NCI-H146 treated with DMSO at 0.1 percent for 48 hours (cell line): Measurements from ENCODE around the gene C1orf174.

Experiments used
- DNase-seq: peaks from one replicate; lab custom pipeline; 2025; ENCODE audit not compliant: unreplicated experiment; lab: John Stamatoyannopoulos, UW

C1orf174 gene

DNA sequence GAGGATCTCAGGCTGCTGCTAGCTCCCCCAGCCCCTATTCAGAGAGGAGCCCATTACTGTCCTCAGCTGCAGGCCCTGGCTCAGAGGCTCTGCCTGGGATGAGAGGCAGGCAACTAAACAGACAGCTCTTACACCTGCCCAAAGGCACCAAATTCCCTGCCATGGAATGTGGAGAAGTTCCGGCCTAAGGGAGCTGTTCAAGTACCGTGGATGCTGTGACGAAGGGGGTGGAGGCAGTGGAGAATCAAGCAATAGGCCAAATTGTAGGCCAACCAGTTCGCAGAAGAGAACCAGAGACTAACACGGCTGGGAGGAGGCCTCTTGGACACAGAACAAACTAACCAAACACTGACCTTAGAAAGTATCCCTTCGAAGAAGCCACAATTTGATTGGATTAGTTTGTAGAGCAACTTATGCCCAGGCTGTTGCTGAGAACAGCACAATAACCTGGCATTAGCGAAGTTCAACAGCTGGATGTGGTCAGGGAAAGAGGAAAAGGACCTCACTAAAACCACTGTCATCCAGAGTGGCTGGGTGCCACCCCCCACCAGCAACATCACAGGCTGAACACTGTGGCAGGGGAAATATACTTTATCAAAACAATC is 3.6 kb downstream of the C1orf174 start:
- no peak for DNase-seq

DNA sequence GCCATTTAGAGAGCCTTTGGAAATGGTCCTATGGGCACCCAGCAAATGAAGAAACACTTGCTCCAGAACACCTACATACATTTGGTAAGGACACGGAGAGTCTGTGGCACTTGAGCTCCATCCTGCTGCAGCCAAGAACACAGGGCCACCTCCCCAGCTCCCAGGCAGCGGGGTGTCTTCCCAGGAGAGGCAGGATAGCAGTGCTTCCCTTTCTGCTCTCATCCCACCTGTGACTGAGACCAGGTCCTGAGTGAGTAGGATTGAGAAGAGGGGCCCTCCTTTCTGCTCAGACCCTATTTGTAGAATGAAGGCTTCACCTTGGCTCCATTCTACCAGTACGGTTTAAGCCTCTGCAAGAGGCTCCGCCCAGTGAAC is 4.1 kb downstream of the C1orf174 start:
- DNase-seq: no peak

DNA sequence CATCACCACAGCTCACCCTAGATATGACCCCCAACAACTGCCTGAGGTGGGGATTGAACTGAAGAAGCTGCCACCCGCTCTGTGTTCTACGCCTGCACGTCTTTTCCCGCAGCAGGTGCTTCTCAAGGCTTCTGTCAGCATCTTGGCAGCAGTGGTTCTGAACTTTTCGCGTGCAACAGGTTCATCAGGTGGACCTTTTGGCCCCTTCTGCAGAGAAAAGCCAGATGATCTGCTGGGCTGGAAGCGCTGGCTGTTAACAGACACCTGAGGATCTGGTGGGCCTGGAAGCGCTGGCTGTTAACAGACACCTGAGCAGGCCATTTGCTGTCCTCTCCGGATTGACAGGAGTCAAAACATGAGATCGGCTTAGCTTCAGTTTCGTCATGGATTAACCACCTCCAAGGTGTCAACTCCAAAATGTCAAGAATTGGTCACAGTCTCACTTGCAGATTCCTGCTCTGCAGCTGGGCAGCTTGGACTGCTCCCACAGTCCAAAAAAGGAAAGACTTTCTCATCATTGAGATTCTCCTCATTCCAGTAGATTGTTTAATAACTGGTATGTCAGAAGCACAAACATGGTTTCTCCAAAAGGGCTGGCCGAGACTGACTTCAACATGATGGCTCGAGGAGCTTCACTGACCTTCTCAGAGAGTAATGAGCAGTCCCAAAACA is 4.7 kb downstream of the C1orf174 start:
- DNase-seq: no peak

DNA sequence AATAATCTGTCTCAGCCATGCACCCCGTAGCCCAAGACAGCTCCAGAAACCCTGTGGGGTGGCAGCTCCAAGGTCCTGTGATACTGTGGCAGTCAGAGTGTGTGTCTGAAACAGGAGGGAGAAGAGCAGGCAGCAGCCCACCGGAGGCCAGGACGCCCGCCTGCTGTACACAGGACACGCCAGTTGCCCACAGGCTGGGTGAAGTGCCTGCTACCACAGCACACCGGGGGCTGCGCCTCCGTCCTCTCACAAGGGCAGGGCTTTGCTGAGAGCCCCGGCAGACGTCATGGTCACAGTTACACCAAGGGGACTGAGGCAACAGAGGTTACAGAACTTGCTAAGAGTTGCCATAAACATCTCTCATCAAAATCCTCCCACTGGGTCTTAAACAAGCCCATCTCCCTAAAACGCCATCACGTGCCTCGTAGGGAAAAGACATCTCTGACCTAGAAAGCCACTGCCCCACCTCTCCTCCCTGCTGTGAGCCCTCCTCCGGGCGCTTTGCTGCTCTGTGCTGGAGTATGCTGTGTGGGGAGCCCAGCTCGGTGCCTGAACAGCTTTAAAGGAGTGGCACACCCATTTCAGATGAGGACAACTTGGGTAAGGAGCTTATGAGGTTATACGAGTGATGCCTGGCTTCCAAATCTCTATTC is 5.3 kb downstream of the C1orf174 start:
- no peak for DNase-seq

DNA sequence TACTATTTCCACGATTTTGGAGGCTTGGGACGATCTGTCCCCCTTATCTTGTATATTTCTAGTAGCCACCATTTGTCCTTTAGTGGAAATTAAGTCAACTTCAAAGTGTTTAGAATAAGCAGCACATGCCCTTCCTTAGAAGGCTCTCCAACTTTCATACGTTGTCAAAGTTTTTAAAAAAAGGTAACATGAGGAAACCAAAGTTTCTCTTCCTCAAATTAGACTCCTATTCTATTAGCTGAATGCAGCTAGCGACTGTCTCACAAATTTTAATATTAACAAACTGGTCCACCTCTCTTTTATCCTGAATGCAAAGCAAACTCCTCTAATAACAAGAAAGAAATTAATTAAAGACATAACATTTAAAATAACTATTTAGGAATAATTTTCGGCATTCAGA is 6.9 kb downstream of the C1orf174 start:
- no peak for DNase-seq

DNA sequence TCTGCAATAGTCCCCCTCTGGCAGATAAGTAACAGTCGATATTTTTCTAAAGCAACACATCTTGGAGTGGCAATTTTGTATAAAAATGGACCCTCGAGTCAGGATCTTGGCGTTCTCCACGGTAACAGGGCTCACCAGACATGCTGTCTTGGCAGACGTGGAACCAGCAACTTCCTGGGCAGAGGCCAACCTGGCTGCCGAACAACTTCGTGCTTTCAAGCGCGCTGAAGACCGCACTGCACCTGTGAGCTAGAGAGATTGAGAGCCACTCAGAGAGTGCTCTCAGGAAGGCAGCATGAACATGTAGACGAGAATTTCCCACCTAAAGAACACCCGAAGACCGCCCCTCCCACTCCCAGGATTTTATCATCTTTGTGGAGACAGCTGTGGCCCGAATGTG is 7.3 kb downstream of the C1orf174 start:
- DNase-seq: no peak

DNA sequence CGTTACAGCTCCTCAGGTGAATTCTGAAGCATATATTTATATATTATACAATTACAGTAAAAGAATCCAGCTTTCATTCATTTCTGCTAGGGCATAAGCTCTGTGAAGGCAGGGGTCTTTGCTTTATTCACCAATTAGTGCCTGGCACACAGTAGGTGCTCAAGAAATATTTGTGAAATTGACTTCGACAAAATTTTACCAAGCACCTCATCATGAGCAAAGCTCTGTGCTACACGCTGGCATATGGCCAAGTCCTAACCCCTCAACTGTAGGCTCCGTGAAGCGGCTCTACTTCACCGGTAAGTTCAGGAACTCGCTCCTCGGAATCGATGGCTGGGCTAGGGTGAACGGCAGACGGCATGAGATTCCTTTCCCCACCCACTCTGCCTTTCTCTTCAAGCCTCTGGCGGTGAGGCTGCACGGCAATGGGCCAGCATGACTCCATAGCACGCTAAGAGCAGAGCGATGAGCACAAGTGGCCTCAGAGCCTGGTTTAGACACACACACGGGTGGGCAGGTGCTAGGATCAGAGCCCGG is 8.7 kb downstream of the C1orf174 start:
- no peak for DNase-seq

DNA sequence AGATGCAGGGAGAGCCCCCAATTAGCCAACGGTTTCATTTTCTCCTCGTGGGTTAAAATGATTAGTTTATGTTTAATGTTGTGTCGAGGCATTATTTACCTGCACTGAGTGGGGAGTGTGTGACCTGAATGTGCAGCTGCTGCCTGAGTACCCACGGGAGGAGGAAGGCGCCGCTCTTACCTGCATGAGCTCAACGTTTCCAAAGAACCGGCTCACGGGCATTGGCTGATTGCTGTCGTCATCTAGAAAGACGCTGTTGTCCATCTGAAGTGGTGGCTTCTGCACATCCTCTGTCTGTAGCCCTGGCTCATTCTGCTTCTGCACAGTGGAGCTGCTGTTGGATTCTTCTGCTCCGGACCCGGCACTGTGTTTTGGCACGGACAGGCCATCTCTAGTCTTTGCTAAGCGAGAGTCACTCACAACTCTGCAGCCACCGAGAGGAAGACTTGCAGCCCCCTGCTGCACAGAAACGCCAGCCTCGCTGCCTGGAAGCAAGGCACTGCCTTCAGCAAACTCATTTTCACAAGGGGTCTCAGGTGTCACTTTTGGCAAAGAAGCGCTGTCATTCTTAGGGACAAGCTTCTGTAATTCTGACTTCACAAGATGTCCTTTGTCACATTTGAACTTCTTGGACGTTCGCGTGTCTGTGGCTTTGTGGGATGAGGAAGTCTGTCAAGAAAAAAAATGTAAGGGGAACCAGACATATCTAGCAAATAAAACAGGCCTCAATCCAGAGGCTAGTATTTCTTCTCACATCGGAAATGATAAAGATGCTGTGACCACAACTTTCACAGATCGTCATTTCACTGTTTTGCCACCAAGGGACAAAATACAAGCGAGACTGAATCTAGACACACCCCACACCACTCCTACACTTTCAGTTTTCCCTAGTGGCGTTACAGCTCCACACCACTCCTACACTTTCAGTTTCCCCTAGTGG is 9.4 kb downstream of the C1orf174 start:
- DNase-seq: no peak

DNA sequence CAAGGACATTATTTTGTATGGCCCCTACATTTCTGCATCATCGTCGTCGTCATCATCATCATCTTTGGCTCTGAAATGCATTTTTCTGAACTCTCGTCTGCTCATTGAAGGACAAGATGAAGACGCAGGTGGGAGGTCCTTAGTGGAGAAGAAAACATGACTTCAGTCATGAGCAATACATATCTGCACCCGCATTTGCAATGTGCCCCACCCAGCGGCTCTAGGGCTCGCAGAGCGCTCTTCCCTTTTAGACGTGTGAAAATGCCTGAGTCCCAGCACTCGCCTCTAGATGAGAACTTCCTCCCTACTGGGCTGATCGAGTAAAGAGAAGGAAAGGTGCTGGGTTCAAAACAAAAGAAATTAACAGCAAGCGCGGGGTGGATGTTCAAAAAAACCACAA is 10.1 kb downstream of the C1orf174 start:
- DNase-seq: no peak

DNA sequence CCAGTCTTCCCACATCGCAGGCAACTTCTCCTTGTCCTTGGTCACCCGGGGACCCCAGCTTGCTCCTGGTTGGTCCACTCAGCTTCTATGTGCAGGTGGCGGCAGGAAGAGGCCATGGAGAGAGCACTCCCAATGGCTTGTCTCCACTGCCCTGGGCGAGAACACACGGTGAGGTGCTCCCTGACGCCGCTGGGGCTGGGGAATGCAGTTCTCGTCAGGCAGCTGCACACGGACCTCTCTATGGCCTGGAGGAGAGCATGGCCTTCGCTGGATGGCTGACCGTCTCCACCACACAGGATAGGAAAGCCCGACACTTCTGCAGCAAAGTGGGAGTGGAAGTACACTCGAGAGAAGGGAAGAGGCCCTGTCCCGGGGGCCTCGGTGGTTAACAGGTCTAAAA is 11.8 kb downstream of the C1orf174 start:
- DNase-seq: no peak

DNA sequence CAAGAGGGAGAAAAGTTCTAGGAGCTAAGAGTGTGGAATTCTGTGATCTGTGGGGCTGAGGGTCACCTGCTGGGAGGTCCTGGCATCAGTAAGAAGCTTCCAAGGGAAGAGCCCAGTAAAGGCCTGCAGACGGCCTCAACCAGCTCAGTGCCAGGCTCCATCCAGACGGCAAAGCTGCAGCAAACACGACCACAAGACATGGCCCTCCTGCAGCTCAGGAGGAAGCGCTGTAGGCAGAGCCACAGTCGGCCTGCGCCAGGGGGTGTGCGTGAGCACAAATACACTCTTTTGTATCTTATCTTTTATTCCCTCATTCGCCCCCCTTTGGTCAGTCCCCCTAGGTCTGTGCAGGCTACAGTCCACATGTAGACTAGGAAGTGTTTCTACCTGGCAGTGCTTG is 13.4 kb downstream of the C1orf174 start:
- DNase-seq: no peak

DNA sequence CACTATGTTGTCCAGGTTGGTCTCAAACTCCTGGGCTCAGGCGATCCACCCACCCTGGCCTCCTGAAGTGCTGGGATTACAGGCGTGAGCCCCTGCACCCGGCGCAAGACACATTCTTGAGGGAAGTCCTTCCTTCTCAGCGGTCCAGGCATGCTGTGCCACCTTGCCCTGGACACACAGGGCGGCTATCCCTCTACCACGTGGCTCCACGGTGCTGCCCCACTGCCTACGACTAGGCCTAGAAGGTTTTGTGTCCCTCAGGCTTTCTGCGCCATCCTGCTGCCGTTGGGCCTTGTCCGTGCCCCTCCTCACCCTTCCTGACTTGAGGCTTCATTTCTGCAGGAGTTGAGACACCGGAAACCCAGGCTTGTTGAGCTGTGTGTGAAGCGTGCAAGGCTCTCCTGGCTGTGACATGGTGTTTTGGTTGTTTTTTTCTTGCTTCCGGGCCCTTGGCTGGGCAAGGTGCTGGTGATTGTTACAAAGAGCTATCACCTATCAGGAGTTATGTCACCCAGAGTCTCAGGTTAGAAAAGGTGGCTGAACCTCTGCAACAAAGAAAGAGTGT is 13.9 kb downstream of the C1orf174 start:
- no peak for DNase-seq

DNA sequence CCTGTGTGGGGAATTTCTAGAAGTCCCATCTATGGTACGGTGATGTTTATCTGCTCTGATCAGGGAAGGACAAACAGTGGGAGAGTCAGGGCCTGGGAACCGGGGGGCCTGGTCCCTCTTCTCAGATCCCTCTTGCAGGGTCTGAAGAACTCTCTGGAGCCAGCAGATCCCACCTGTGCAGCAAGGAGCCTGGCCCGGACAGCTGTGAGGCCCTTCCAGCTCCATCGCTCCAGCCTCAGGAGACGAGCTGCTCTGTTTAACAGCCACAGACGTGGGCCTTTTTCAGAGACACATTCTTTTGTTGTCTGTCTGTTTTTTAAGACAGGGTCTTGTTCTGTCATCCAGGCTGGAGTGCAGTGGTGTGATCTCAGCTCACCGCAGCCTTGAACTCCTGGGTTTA is 14.5 kb downstream of the C1orf174 start:
- DNase-seq: no peak

DNA sequence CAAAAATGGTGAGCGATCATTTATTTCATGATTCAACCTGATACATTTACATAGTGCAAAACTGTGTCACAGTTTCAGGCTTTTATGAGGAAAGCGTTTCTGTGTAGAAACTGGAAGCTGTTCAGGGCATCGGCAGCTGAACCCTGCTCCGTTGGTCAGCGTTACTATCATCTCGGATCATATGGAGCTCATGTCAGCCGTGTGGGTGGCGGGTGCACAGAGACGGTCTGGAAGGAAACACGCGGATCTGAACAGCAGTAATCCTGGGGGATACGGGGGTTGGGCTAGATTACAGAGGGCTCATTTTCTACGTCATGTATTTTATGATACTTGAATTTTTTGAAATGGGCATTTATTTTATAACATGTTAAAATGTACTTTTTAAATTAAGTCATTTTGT is 15.1 kb downstream of the C1orf174 start:
- DNase-seq: no peak

DNA sequence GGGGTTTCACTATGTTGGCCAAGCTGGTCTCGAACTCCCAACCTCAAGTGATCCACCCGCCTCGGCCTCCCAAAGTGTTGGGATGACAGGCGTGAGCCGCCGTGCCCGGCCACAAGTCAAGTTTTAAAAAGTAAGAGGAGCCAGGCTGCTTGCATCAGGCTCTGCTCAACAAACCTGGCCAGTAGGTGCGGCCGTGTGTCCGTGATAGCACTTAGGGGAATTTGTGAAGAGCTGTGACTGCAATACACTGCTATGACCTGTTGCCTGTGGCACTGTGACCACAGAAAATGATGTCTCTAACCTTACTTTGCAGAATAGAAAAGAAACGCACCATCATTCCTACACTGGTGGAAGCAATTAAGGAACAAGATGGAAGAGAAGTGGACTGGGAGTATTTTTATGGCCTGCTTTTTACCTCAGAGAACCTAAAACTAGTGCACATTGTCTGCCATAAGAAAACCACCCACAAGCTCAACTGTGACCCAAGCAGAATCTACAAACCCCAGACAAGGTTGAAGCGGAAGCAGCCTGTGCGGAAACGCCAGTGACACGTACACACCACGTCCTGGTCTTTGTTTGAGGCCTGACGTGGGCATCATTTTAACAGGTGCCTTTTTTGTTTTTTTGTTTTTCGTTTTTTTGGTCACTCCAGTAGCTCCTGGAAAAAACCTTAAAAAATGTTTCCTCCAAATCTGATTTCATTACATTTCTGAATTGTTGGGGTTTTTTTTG is 16.7 kb downstream of the C1orf174 start:
- no peak for DNase-seq

DNA sequence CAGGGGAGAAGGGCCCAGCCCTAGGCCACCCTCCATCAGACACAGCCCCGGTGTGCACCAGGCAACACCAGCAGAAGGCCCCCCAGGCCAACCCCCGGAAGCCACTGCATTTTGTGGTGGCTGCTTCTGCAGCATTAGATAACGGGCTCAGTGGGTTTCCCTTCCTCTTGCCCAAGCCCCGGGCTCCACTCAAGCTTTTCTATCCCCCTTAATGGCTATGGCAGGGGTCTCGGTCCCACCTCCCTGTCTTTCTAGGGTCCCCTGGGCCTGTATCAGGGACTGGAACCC is 18.9 kb downstream of the C1orf174 start:
- no peak for DNase-seq

DNA sequence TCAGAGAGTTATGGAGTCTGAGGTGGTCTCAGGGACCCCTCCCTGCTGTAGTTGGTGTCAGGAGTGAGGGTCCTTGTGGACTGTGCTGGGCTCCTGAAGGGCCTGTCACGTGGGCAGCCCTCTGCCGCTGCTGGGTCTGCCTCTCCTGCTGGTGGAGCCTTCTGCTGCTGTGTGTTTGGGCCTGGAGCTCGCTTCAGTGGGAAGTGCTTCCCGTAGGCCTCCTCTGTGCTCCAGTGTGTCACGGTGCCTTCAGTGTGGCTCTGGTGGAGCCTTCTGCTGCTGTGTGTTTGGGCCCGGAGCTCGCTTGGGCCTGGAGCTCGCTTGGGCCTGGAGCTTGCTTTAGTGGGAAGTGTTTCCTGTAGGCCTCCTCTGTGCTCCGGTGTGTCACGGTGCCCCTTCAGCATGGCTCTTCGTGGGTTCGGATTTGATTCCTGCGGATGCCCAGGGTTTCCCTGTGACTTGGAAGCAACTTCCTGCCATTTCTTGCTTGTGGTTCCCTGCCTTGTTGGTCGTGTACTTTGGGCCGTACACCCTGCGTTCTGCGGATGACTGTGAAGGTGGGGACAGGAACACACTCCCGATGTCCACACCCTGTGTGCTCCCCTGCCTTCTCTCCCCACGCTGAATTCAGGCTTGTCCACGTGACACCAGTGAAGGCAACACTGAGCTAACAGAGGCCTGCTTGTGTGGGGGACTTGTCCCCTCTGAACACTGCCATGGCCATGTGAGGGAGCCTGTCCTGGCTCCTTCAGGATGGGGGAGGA is 19.5 kb downstream of the C1orf174 start:
- no peak for DNase-seq

DNA sequence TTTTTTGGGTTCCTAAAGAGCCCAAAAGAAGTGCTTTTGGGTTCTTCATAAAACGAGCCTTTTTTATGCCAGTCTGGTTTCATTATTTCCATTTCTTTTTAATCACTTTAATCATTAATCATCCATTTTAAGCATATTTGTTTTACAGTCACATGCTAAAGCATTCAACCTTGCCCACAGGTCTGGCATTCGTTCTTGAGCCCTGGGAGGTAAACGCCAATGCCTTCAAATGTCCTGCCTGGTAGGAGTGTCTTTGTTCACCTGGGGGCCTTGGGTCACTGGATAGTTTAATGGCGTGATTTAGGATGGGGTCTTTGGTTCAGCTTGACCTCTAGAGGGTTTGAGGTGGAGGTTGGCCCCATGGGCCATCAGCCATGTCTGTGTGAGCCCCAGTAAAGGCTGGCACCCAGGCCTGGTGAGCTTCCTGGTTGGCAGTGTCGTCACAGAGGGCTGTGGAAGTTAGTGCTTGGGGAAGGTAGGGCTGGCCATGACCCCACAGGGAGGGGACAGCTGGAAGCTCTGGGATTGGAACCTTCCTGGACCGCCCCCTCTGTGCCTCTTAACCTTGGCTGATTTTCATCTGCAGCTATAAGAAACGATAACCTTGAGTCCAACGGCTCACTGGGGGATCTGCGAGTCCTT is 20.2 kb downstream of the C1orf174 start:
- no peak for DNase-seq

DNA sequence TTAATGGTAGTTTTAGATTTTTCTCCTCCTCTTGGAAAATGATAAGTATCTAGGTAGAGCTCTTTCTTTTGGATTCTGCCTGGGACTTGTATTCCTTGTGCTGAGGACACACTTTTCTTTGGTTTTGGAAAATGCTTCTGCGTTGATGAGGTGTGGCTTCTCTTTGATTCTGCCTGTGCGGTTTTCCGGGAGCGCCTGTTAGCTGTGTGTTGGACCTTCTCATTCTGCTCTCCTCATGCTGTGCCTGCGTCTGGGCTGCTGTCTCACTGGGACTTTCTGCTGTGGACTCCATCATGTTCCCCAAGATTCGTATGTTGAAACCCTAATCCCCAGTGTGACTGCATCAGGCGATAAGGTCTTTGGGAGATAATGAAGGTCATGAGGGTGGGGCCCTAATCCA is 21.0 kb downstream of the C1orf174 start:
- no peak for DNase-seq
